IMR-90 (cell line): ENCODE data around the gene AURKA. TPM values are rescaled to one million over a fixed set of nuclear protein-coding genes. Genes with fewer than 3 reads are reported as not detected.

Experiments used
- ATAC-seq: fragments of 200-7000 bp; cut with Tn5 transposase; 2 replicates; pipeline ENCODE4 v1.9.1; 2020; ENCODE audit warnings: low read depth, mild to moderate bottlenecking, moderate library complexity
- BruUV-seq: library from RNA; stranded (reverse); fragments of 400-500 nt; replicated peaks from 2 replicates; lab custom pipeline; 2021; lab: Mats Ljungman, UMichigan
- CTCF ChIA-PET: fragments of 300-600 bp; formaldehyde crosslinking; extraction: SDS; loops from one replicate; lab custom pipeline; 2021; ENCODE audit warnings: antibody characterized with exemption; lab: Yijun Ruan, JAX
- POLR2A ChIA-PET: fragments of 300-600 bp; sonication (Branson Sonifier 250); formaldehyde crosslinking; loops from one replicate; lab custom pipeline; 2022; ENCODE audit warnings: antibody characterized with exemption; ENCODE audit not compliant: unreplicated experiment; lab: Charles Lee
- DNase-seq: peaks from one replicate; pipeline ENCODE4 v3.0.0; 2013
- H2AFZ ChIP-seq: replicated peaks from 2 replicates; pipeline ENCODE3; 2013; ENCODE audit warnings: low read length, mild to moderate bottlenecking; ENCODE audit not compliant: poor library complexity
- H2AK5ac ChIP-seq: 2 replicates; pipeline ENCODE4 v1.6.1; 2013; ENCODE audit warnings: low read depth, low read length, inconsistent platforms
- H2AK9ac ChIP-seq: replicated peaks from 2 replicates; pipeline ENCODE3; 2013; ENCODE audit warnings: mild to moderate bottlenecking, low read depth, low read length, moderate library complexity; ENCODE audit not compliant: poor library complexity
- H2BK120ac ChIP-seq: 2 replicates; pipeline ENCODE4 v1.6.1; 2013; ENCODE audit warnings: low read depth, low read length, inconsistent platforms
- H2BK15ac ChIP-seq: 3 replicates; pipeline ENCODE4 v1.6.1; 2013; ENCODE audit warnings: low read depth, low read length, inconsistent platforms
- H2BK20ac ChIP-seq: 2 replicates; pipeline ENCODE4 v1.6.1; 2013; ENCODE audit warnings: low read depth, mild to moderate bottlenecking, inconsistent platforms, low read length, moderate library complexity
- H2BK5ac ChIP-seq: 2 replicates; pipeline ENCODE4 v1.6.1; 2013; ENCODE audit warnings: mild to moderate bottlenecking, low read depth, low read length, inconsistent platforms; ENCODE audit not compliant: poor library complexity, severe bottlenecking
- H3K14ac ChIP-seq: replicated peaks from 2 replicates; pipeline ENCODE4 v1.6.1; 2013; ENCODE audit warnings: low read depth, low read length, inconsistent platforms
- H3K18ac ChIP-seq: 2 replicates; pipeline ENCODE4 v1.6.1; 2013; ENCODE audit warnings: low read depth, low read length, control low read depth
- H3K23ac ChIP-seq: 2 replicates; pipeline ENCODE4 v1.6.1; 2013; ENCODE audit warnings: low read depth, low read length, inconsistent platforms
- H3K27ac ChIP-seq: 2 replicates; pipeline ENCODE4 v1.5.1; 2013; ENCODE audit warnings: mild to moderate bottlenecking, control low read depth, low read length; ENCODE audit not compliant: insufficient read depth
- H3K27me3 ChIP-seq: 2 replicates; pipeline ENCODE4 v1.6.1; 2013; ENCODE audit warnings: low read length; ENCODE audit not compliant: control insufficient read depth, insufficient read depth
- H3K36me3 ChIP-seq: 2 replicates; pipeline ENCODE4 v1.6.1; 2013; ENCODE audit warnings: low read length, mixed read lengths; ENCODE audit not compliant: control insufficient read depth, insufficient read depth
- H3K4ac ChIP-seq: 2 replicates; pipeline ENCODE4 v1.6.1; 2013; ENCODE audit warnings: low read depth, low read length, inconsistent platforms
- H3K4me1 ChIP-seq: 2 replicates; pipeline ENCODE4 v1.6.1; 2013; ENCODE audit warnings: low read length, mixed read lengths; ENCODE audit not compliant: control insufficient read depth, insufficient read depth
- H3K4me2 ChIP-seq: 2 replicates; pipeline ENCODE4 v1.6.1; 2013; ENCODE audit warnings: low read depth, mild to moderate bottlenecking, control low read depth, low read length, moderate library complexity
- H3K4me3 ChIP-seq: 2 replicates; pipeline ENCODE4 v1.5.1; 2013; ENCODE audit warnings: low read depth, mild to moderate bottlenecking, control low read depth, low read length, moderate library complexity; ENCODE audit not compliant: insufficient read depth
- H3K56ac ChIP-seq: 2 replicates; pipeline ENCODE4 v1.6.1; 2013; ENCODE audit warnings: low read length, inconsistent platforms; ENCODE audit not compliant: insufficient read depth; ENCODE audit errors: extremely low read depth
- H3K79me1 ChIP-seq, 2 experiments: 2 replicates each; pipeline ENCODE4 v1.6.1; 2013; ENCODE audit warnings: low read length in 2 of 2, inconsistent platforms in 1 of 2, low read depth in 1 of 2
- H3K9ac ChIP-seq: 2 replicates; pipeline ENCODE4 v1.6.1; 2013; ENCODE audit warnings: low read depth, low read length, control low read depth
- H3K9me1 ChIP-seq: 2 replicates; pipeline ENCODE4 v1.6.1; 2013; ENCODE audit warnings: low read length, inconsistent platforms; ENCODE audit not compliant: insufficient read depth
- H3K9me3 ChIP-seq: 2 replicates; pipeline ENCODE4 v1.6.1; 2013; ENCODE audit warnings: low read length; ENCODE audit not compliant: control insufficient read depth, insufficient read depth
- H4K20me1 ChIP-seq: 2 replicates; pipeline ENCODE4 v1.6.1; 2013; ENCODE audit warnings: low read length, inconsistent platforms; ENCODE audit not compliant: insufficient read depth
- H4K5ac ChIP-seq: 2 replicates; pipeline ENCODE4 v1.6.1; 2013; ENCODE audit warnings: mild to moderate bottlenecking, low read depth, low read length, control low read depth
- H4K8ac ChIP-seq, 2 experiments: 2 replicates each; pipeline ENCODE4 v1.6.1; 2013; ENCODE audit warnings: low read depth in 2 of 2, low read length in 2 of 2, control low read depth in 1 of 2, inconsistent platforms in 1 of 2
- H4K91ac ChIP-seq: 2 replicates; pipeline ENCODE4 v1.6.1; 2013; ENCODE audit warnings: low read depth, low read length, inconsistent platforms; ENCODE audit not compliant: insufficient read depth
- CEBPB ChIP-seq: IDR thresholded peaks from 2 replicates; pipeline ENCODE4 v1.6.1; 2012; ENCODE audit warnings: low read depth, low read length, improper control_type of control experiment
- FOS ChIP-seq: fragments of 150-350 bp; IDR thresholded peaks from 2 replicates; pipeline ENCODE4 v1.6.1; 2016; ENCODE audit warnings: low read depth, low read length
- MAFK ChIP-seq: IDR thresholded peaks from 2 replicates; pipeline ENCODE4 v1.6.1; 2012; ENCODE audit warnings: low read depth, low read length, improper control_type of control experiment
- MAZ ChIP-seq: IDR thresholded peaks from 2 replicates; pipeline ENCODE4 v1.6.1; 2012; ENCODE audit warnings: low read depth, mild to moderate bottlenecking, low read length, improper control_type of control experiment, moderate library complexity, borderline replicate concordance
- NFE2L2 ChIP-seq: fragments of 150-350 bp; IDR thresholded peaks from 2 replicates; pipeline ENCODE4 v1.6.1; 2016; ENCODE audit warnings: low read depth, mild to moderate bottlenecking, low read length
- RCOR1 ChIP-seq: IDR thresholded peaks from 2 replicates; pipeline ENCODE4 v1.6.1; 2012; ENCODE audit warnings: mild to moderate bottlenecking, low read length, improper control_type of control experiment; ENCODE audit not compliant: insufficient replicate concordance
- RFX5 ChIP-seq: IDR thresholded peaks from 2 replicates; pipeline ENCODE4 v1.8.0; 2012; ENCODE audit warnings: low read depth, mild to moderate bottlenecking, low read length, moderate library complexity
- WGBS, 2 experiments: methylation state at CpG; one replicate each; pipeline versions ENCODE4 v1.1.5 to v1.1.7; 2013; ENCODE audit warnings: missing lambda C conversion rate in 2 of 2; ENCODE audit not compliant: insufficient read length in 1 of 2; ENCODE audit errors: extremely low coverage in 2 of 2; 5-methylcytosine and 5-hydroxymethylcytosine counted together
- dilution Hi-C: fragments of 300-500 bp; cut with HindIII; formaldehyde crosslinking; loops from one replicate; pipeline ENCODE4 v1.14.3; 2018; ENCODE audit warnings: low sequenced_read_pairs; ENCODE audit not compliant: unreplicated experiment
- in situ Hi-C: fragments of 300-500 bp; cut with MboI; formaldehyde crosslinking; loops from 3 replicates; pipeline ENCODE4 v1.14.3; 2019; ENCODE audit warnings: low sequenced_read_pairs, inconsistent platforms, mixed read lengths
- intact Hi-C: fragments of 100-400 bp; cut with micrococcal nuclease; formaldehyde crosslinking; loops from 2 replicates; pipeline ENCODE4 v1.10.0; 2022
- polyA plus RNA-seq, 3 experiments: library from polyadenylated mRNA; depleted of rRNA; stranded (reverse); fragments of >200 nt; gene quantifications; 2 replicates each; pipeline ENCODE4 v1.2.3, GENCODE V29; 2012; ENCODE audit warnings: low replicate concordance in 1 of 3
- total RNA-seq: library from RNA; depleted of rRNA; stranded (reverse); fragments of >200 nt; gene quantifications from 2 replicates; pipeline ENCODE4 v1.2.3, GENCODE V29; 2012
- TF ChIP-seq, protein P1 (sequence below): conservative IDR thresholded peaks from 2 replicates; pipeline ENCODE4 v1.5.1; 2012; ENCODE audit warnings: mild to moderate bottlenecking, low read depth, low read length, improper control_type of control experiment

AURKA gene
- total and polyA plus RNA-seq, 2 of the 4 experiments (the other 2 are of a cell fraction) = 68.0 to 83.3 TPM

DNA sequence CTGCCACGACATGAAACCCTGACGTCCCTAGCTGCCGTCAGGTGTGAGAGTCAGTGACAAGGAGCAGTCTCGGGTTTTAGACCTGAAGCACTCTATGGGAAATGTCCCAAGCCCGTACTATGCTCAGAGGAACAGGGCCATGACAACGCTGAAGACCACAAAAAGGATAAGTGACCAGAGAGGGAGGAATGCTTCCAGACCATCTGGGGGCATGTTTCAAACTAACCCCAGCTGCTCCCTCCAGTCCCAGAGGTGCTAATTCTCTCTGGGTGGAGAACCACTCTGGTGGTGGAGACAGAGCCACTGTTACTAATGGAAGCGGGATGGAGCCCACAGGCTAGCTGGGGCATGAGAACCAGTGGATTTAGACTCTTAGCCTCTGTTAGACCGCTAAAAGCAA, 8.7 kb downstream of the AURKA start:
- peaks cover 2% of the 10 kb centered on the region for H3K4me1 ChIP-seq

More for the DNA sequence above, 8.7 kb downstream of the AURKA start:
- Histone ChIP-seq H3K9me1 (peaks cover 8% of the 10 kb centered on the region; the same call in 1 of the 2 replicates), H2AK9ac (no peak overlapping the region), H3K18ac (no peak overlapping the region), H3K36me3 (peaks cover 20% of the 10 kb centered on the region), H3K4ac (no peak overlapping the region), H4K5ac (no peak overlapping the region; the same call in 1 of the 2 replicates), H4K8ac (no peak overlapping the region), H3K14ac (no peak overlapping the region), H3K23ac (no peak overlapping the region), H3K27ac (no peak overlapping the region), H3K79me1 (peaks cover 42 to 57% of the 10 kb centered on the region in 2 experiments), H4K20me1 (no peaks in the 10 kb centered on the region; the same call in none of the 2 replicates), H2BK120ac (no peak overlapping the region), H4K91ac (no peak overlapping the region), H3K4me2 (no peak overlapping the region), H3K9ac (no peak overlapping the region), H3K9me3 (no peaks in the 10 kb centered on the region), H2BK5ac (no peak overlapping the region), H2BK20ac (no peak overlapping the region), H3K27me3 (no peaks in the 10 kb centered on the region), H3K56ac (no peak overlapping the region), H2BK15ac (no peak overlapping the region), H2AK5ac (no peak overlapping the region), H2AFZ (no peak overlapping the region), H3K4me3 (no peak overlapping the region)
- intact Hi-C loops = no loop called here
- 80% methylated on average over 2 of the region's 8 CpGs; no CpG with 5 or more reads in 1 of the 2 experiments for WGBS, 2 experiments
- no peak for DNase-seq
- no peak for ATAC-seq
- TF ChIP-seq FOS (no peak), RCOR1 (no peak), MAZ (no peak), RFX5 (no peak), NFE2L2 (no peak), MAFK (no peak), CEBPB (no peak)
- TF ChIP-seq, protein P1, sequence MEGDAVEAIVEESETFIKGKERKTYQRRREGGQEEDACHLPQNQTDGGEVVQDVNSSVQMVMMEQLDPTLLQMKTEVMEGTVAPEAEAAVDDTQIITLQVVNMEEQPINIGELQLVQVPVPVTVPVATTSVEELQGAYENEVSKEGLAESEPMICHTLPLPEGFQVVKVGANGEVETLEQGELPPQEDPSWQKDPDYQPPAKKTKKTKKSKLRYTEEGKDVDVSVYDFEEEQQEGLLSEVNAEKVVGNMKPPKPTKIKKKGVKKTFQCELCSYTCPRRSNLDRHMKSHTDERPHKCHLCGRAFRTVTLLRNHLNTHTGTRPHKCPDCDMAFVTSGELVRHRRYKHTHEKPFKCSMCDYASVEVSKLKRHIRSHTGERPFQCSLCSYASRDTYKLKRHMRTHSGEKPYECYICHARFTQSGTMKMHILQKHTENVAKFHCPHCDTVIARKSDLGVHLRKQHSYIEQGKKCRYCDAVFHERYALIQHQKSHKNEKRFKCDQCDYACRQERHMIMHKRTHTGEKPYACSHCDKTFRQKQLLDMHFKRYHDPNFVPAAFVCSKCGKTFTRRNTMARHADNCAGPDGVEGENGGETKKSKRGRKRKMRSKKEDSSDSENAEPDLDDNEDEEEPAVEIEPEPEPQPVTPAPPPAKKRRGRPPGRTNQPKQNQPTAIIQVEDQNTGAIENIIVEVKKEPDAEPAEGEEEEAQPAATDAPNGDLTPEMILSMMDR = no peak
- ChIA-PET POLR2A (no interaction called here), CTCF (no interaction called here)
- in situ Hi-C loops = loop anchor here (25.0 kb wide), 1 partner anchor 979 kb away; the partner anchor contains the start of gene RAE1
- dilution Hi-C loops = no loop called here
- BruUV-seq = no TSS peak
